ENCODE results near the gene SPSB4.

Gene SPSB4

DNA sequence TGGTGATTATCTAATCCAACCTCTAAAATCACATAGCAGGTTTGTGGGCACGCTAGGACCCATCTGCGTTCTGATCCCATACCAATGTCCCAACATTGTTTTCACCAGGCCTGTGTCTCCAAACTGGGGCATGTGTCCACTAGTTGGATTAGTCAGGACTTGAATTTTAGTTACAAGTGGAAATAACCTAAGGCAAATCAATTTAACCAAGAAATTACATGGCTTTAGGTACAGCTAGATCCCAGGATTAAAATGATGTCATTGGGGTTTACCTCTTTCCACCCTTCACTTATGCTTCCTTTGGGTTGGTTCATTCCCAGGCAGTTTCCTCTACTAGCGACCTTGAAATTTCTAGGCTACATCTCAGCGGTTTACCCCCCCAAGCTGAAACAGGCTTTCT lies 133.3 kb downstream of the SPSB4 start:
- Histone ChIP-seq H3K9me3 (ENCODE audit: control insufficient read depth in 5 of 5, low read length in 5 of 5) (peaks cover 0 to 9% (median 6%) of the 10 kb centered on the region in 5 donors), H3K4me1 (ENCODE audit: control insufficient read depth in 5 of 5, insufficient read depth in 5 of 5, low read length in 5 of 5) (no peaks in the 10 kb centered on the region), H3K27ac (ENCODE audit: low read depth, low read length) (no peak overlapping the region), H3K9ac (ENCODE audit: low read length in 5 of 5) (no peak overlapping the region), H3K27me3 (ENCODE audit: control insufficient read depth in 5 of 5, insufficient read depth in 4 of 5, low read length in 5 of 5) (peaks cover 0 to 3% (median 0%) of the 10 kb centered on the region in 5 donors), H3K4me3 (ENCODE audit: low read depth in 1 of 5, low read length in 5 of 5) (no peak overlapping the region), H3K36me3 (ENCODE audit: control insufficient read depth in 5 of 5, insufficient read depth in 5 of 5, low read length in 5 of 5) (no peaks in the 10 kb centered on the region)

- Histone ChIP-seq H3K27ac (ENCODE audit: low read depth, low read length) (no peak overlapping the region), H3K4me3 (ENCODE audit: low read depth in 1 of 5, low read length in 5 of 5) (no peak overlapping the region), H3K36me3 (ENCODE audit: control insufficient read depth in 5 of 5, insufficient read depth in 5 of 5, low read length in 5 of 5) (no peaks in the 10 kb centered on the region), H3K4me1 (ENCODE audit: control insufficient read depth in 5 of 5, insufficient read depth in 5 of 5, low read length in 5 of 5) (peaks cover 0 to 3% (median 0%) of the 10 kb centered on the region in 5 donors), H3K9ac (ENCODE audit: low read length in 5 of 5) (no peak overlapping the region), H3K9me3 (ENCODE audit: control insufficient read depth in 5 of 5, low read length in 5 of 5) (no peaks in the 10 kb centered on the region), H3K27me3 (ENCODE audit: control insufficient read depth in 5 of 5, insufficient read depth in 4 of 5, low read length in 5 of 5) (peaks cover 0 to 13% (median 6%) of the 10 kb centered on the region in 5 donors)
Observed at GRCh38 chr3:141191097-141191749, 140.1 kb downstream of the SPSB4 start.

- H3K27ac ChIP-seq (ENCODE audit: low read depth, low read length) = no peak overlapping the region
- H3K4me3 ChIP-seq (ENCODE audit: low read depth in 1 of 5, low read length in 5 of 5) = no peak overlapping the region
- no peak overlapping the region for H3K9ac ChIP-seq (ENCODE audit: low read length in 5 of 5)
- peaks cover 0 to 3% (median 0%) of the 10 kb centered on the region in 5 donors for H3K4me1 ChIP-seq (ENCODE audit: control insufficient read depth in 5 of 5, insufficient read depth in 5 of 5, low read length in 5 of 5)
- H3K27me3 ChIP-seq (ENCODE audit: control insufficient read depth in 5 of 5, insufficient read depth in 4 of 5, low read length in 5 of 5) = peaks cover 0 to 13% (median 6%) of the 10 kb centered on the region in 5 donors
- no peaks in the 10 kb centered on the region for H3K36me3 ChIP-seq (ENCODE audit: control insufficient read depth in 5 of 5, insufficient read depth in 5 of 5, low read length in 5 of 5)
- H3K9me3 ChIP-seq (ENCODE audit: control insufficient read depth in 5 of 5, low read length in 5 of 5) = no peaks in the 10 kb centered on the region
Observed at GRCh38 chr3:141192345-141192744, 141.2 kb downstream of the SPSB4 start.

GRCh38 chr3:141193066-141193830 lies 142.1 kb downstream of the SPSB4 start:
- Histone ChIP-seq H3K4me1 (ENCODE audit: control insufficient read depth in 5 of 5, insufficient read depth in 5 of 5, low read length in 5 of 5) (peaks cover 0 to 3% (median 0%) of the 10 kb centered on the region in 5 donors), H3K9me3 (ENCODE audit: control insufficient read depth in 5 of 5, low read length in 5 of 5) (no peaks in the 10 kb centered on the region), H3K4me3 (ENCODE audit: low read depth in 1 of 5, low read length in 5 of 5) (no peak overlapping the region), H3K36me3 (ENCODE audit: control insufficient read depth in 5 of 5, insufficient read depth in 5 of 5, low read length in 5 of 5) (no peaks in the 10 kb centered on the region), H3K27ac (ENCODE audit: low read depth, low read length) (no peak overlapping the region), H3K27me3 (ENCODE audit: control insufficient read depth in 5 of 5, insufficient read depth in 4 of 5, low read length in 5 of 5) (peaks cover 0 to 13% (median 6%) of the 10 kb centered on the region in 5 donors), H3K9ac (ENCODE audit: low read length in 5 of 5) (no peak overlapping the region)

Data from subcutaneous abdominal adipose tissue (tissue), 5 donors.